NCI-H187 (cell line): ENCODE measurements around the gene PSD.

Source experiments
- DNase-seq, 2 experiments: peaks; one replicate each; lab custom pipeline; 2025; lab: John Stamatoyannopoulos, UW

PSD gene

DNA sequence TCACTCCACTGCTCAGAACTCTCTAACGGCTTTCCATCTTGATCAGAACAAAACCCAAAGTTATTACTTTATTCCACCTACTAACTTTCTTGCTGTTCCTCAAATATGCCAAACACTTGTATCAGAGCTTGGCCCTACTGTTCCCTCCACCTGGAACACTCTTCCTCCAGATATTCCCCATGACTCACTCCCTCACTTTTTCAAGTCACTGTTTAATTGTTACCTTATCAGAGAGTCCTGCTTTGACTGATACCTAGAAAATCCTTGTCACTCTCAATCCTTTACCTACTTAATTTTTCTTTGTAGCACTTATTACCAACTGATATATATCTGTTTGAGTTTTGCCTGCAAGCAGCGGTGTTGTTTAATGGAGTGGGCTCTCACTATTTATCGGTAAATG lies 28.7 kb downstream of the PSD start:
- no peak for DNase-seq

- no peak for DNase-seq
These were observed 33.8 kb downstream of the PSD start for GRCh38 chr10:102384606-102385429.

GRCh38 chr10:102384053-102384452 lies 34.5 kb downstream of the PSD start:
- DNase-seq, result no peak

- no peak for DNase-seq
These were observed 35.7 kb downstream of the PSD start for GRCh38 chr10:102382871-102383270.

GRCh38 chr10:102381983-102382382 lies 36.6 kb downstream of the PSD start:
- no peak for DNase-seq

GRCh38 chr10:102379383-102379782 lies 39.2 kb downstream of the PSD start:
- no peak for DNase-seq

- no peak for DNase-seq
These were observed 41.7 kb downstream of the PSD start for GRCh38 chr10:102376901-102377300.

DNA sequence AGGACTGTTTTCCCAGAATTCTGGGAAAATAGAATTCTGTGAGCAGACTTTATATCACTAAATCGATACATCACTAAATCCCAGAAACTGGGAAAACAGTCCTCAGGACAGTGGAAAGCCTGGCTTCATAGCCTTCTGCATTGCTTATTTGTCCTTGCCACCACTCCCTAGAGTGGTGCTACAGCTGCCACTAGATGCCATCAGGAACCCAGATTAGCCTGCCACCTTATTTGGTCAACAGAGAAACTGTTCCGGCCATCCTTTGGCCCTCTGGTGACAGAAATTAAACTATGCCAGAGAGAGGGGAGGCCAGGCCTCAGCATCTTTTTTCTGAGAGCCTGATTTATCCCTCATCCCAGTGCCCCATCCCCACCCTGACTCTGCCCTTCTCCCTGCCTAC lies 42.7 kb downstream of the PSD start:
- no peak for DNase-seq

- no peak for DNase-seq
These were observed 43.3 kb downstream of the PSD start for GRCh38 chr10:102375250-102375649.

GRCh38 chr10:102371295-102371694 lies 47.3 kb downstream of the PSD start:
- no peak for DNase-seq

GRCh38 chr10:102368077-102368476 lies 50.5 kb downstream of the PSD start:
- no peak for DNase-seq

DNA sequence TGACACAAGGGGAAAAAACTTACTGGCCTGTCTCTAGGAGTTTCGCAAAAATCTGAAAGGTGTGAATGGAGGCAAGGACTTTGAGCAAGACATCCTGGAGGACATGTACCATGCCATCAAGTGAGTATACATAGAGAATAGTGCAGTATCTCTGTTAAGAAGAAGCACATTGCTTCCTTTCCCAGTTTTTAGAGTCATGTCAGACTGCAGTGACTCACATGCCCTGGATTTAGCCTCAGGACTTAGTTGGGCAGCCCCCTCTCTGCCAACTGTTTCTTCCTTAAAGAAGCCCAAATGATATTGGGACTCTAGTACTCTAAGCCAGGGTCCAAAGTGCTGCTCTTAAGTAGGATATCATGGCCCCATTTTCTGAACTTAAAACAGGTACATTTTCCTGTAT lies 51.1 kb downstream of the PSD start:
- DNase-seq, result no peak

DNA sequence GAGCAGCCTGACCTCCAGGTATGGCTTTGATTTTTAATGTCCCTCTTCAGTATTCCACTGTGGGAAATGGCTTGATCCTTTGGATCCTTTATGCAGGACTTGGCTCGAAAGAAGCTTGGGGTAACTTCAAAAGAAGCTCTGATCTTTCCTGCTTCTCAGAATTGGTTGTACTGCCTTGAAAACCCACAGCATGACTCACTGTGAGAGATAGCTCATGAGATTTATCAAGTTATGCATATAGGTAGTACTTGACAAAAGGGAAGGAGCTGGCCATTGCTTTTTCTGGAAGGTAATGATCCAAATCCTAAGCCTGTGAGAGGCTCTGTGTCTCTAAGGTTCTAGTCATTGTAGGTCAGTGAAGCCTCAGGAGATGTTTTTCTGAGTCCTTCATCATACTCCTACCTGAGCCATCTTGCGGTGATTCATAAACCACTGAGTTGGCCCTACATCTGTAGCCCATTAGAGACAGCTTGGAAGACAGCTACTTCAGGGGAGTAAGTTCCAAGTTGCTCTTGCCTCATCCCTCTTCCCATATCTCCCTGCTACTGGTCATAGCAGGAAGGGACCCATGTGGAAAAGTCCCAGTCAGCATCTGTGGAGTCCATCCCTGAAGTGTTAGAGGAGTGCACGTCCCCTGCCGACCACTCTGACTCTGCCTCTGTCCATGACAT lies 59.7 kb downstream of the PSD start:
- no peak for DNase-seq

DNA sequence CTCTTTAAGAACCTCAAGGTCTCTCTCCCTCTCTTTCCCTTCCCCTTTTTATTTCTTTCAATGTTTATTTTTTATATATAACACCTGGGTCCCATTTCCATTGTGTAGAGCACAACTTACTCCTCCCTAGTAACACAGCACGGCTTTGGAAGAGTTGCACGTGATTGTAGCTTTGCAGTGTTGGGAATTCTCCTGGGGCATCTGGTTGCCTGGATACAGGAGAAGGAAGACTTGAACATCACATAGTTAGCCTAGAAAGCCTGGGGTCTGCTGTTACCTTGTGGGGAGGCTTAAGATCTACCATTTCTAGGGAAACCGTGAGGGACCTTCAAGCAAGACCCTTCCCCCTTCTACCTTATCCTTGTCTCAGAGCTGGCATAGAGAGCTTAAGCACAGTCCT lies 64.1 kb downstream of the PSD start:
- DNase-seq, result no peak
